Iris pigment epithelial cell (primary cell): ENCODE data around the gene RGSL1.

ENCODE experiments used
- DNase-seq: peaks from one replicate; pipeline ENCODE4 v3.0.0-alpha.2; 2011; ENCODE audit warnings: low read depth

The RGSL1 gene

DNA sequence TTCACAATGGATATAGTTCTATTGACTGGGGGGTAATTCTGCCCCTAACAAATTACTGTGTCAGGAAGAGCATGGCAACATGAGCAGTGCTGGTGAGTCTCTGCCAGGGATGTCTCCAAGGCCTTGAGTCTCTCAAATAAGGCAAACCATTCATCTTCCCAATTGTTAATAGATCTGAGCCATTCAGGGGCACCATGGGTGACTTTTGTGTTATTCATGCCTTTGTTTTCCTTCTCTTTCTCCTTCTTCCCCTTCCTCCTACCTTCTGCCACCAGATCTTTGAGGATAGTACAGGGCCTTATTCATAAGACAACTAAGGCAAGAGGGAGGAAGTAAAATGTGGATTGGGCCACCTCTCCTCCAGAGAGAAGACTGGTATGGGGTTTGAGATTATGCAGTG is at the start of gene RGSL1:
Gene RGSL1 (plus strand): TSS at position 60 of the 400 bp plus-strand sequence. CDS start 20 bp downstream, at position 80.
- no peak for DNase-seq

DNA sequence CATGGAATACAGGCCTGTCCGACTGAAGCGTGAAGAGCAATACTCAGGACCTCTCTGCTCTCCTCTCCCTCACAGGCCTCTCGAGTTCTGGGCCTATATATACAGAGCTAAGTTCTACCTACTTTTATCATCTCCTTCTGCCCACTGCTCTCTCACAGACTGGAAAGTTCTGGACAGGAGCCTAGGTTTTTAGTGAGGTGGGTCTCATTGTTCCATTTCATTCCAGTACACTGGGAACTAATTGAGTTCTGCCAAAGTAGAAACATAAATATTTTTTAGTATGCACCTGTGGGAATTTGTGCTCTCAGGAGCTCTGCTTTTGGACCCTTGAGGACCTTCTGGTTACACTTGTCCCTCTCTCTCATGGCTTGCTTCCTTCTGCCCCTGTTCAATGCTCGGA is 49.4 kb upstream of the RGSL1 start, which contains the start of gene TEDDM1:
Gene TEDDM1 (minus strand): TSS at position 101 of the 400 bp plus-strand sequence. CDS start 182 bp downstream, outside the sequence.
- DNase-seq: no peak

DNA sequence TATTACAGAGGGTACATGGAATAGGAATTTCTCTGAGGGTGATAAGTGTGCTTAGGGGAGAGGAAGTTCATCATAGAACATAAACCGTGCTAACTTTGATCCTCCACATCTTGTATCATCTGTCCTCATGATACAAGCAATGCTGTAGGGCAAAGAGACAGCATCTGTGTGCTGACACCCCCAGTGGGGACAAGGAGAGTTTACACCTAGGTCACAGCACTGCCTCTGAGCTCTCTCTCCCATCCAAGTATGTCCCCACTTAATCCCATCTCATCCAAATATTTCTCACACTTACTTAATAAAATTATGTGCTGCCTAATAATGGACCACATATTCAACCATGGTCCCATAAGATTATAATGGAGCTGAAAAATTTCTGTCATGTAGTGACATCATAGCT is 45.2 kb upstream of the RGSL1 start:
- no peak for DNase-seq

DNA sequence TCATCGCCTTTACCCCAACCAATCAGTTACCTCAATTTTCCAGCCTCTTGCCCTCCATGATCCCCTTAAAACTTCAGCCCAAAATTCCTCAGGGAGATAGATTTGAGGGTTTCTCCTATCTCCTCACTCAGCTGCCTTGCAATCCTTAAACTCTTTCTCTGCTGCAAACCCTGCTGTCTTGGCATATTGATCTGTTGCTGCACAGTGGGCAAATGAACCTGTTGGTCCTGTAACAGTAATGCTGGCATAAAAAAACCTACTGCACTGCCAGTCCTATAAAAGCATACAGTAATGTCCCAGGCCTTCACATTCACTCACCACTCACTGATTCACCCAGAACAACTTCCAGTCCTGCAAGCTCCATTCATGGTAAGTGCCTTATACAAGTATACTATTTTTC is 44.4 kb upstream of the RGSL1 start:
- DNase-seq: no peak

DNA sequence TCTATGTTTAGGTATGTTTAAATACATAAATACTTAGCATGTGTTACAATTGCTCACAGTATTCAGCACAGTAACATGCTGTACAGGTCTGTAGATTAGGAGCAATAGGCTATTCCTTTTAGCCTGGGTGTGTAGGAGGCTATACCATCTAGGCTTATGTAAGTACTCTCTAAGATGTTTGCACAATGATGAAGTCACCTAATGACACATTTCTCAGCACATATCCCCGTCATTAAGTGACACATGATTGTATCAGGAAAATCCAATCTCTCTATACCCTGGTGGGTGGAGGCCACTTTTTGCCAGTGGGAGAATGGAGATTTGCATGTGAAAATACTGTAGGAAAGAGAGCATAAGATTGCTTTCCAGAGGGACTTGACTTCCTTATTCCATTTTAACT is 43.9 kb upstream of the RGSL1 start:
- no peak for DNase-seq

DNA sequence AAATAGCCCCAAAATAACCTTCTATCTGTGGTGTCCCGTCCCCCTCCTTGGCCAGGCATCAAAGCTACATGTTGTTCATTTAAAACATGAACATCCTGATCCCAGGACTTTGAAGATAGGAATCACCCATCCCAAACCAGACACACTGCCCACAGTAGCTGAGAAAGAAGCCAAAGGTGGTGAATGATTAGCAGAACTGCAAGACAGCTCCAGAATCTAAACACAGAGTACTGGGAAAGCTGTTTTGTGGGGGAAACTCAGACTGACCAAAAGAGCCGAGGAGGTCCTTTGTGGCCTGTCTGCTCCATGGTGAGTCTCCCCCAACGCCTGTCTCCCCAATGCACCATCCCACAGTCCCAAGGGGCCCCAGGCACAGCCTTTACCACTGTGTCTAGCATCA is 42.2 kb upstream of the RGSL1 start:
- no peak for DNase-seq

DNA sequence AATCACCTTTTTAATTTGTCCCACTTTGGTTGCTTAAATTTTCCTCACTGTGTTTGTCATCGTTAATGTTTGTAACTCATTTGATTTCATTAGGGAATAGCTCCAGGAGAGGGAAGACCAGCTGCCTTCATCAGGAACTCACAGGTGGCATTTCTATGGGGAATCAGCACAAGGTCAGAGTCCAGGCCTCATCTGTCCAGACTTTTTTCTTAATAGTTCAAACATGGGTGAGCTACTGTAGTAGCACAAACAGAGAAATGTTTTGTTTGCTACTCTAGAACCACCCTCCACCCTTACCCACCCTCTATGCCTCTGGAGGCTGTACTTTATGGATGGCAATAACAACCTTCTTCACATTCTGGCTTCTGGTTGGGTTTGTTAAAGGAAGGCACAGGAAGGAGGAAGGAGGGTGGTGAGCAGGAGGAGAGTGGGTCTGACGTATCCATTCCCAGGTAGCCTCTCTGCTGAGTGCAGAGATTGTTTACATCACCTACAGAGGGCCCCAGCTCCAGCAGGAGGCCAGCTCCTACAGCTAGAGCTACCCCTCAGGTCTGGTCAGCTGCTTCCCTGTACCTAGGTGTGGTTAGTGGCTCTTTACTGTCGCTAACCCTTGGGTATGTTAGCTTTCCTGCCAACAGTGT is 41.4 kb upstream of the RGSL1 start:
- DNase-seq: no peak

DNA sequence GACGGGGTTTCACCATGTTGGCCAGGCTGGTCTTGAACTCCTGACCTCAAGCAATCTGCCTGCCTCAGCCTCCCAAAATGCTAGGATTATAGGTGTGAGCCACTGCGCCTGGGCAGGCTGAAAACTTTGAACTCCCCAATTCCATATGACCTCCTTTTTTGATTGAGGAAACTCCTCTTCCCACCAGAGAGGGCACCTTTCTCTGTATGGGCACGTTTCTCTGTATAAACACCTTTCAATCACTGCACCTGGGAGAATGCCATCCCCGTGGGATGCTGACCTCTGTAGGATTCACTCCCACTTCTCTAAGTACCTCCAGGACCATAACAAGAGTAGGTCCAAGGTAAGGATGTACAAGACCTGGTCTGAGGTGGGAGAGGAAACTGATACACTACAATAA is 39.8 kb upstream of the RGSL1 start:
- DNase-seq: no peak

DNA sequence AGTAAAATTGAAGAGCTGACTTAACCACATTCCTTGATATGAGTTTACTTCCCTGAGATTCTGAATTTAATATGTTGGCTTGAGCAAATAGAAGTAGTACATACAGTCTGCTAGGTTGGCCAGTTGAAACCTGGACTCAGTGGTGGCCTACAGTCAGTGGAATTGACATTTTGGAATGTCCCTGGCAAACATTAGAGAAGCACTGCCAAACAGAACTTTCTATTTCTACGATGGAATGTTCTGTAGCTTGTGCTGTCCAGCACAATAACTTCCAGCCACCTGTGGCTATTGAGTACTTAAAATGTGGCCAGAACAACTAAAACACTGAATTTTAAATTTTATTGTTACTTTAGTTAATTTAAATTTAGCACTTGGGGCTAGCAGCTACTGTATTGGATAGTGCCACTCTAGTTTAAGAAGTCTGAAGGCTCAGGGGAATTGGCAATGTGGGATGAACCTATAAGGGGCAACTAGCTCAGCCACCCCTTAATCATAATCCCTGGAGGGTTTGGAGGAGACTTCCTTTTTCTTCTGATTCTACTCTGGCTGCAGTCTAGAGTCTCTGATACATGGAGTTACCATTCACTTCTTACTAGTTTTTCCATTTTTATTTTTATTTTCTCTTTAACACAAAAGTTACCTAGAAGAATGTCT is 39.2 kb upstream of the RGSL1 start:
- no peak for DNase-seq

DNA sequence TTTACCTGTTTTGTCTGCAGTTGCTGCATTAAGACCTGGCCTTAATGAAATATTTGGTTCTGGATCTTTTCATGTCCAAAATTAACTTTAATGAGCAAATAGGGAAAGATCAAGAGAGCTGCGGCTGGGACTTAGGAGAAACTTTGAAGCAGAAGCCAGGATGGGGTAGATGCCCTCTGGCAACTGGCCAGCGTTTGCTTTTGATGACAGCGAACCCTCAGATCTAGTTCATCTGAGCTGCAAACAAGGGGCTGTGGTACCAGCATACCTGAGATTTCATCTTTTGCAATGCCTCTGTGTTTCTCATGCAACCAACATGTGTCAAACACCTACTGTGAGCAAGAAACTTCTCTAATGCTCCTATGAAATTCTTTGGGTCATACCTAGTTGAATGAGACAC is 36.5 kb upstream of the RGSL1 start:
- no peak for DNase-seq

DNA sequence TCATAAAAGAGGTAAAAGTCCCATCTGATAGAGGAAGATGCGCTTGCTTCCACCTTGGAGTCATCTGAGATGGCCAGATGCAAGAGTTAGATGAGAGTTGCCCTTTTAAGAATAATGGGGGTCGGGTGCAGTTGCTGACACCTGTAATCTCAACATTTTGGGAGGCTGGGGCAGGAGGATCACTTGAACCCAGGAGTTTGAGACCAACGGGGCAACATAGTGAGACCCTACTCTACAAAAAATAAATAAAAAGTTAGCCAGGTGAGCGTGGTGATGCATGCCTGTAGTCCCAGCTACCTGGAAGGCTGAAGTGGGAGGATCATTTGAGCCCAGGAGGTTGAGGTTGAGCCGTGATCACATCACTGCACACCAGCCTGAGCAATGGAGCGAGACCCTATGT is 36.0 kb upstream of the RGSL1 start:
- DNase-seq: no peak

DNA sequence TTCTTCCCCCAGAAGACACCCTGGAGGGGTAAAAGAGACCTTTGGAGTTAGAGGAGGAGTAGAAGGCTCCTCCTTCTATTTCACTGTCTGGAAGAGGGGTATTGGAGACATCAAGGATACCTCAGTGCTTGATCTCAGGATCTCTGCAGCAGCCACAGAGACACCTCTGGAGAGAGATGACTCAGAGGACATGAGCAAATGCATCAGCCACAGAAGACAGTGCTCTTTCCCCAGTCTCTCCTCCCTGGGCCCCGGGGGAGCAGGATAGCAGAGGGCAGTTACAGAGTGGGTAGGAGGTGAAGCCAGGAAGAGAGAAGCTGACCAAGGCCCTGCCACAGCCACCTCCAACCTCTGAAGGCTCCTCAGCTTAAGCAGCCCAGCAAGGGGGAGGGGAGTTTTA is 34.2 kb upstream of the RGSL1 start:
- DNase-seq: no peak

DNA sequence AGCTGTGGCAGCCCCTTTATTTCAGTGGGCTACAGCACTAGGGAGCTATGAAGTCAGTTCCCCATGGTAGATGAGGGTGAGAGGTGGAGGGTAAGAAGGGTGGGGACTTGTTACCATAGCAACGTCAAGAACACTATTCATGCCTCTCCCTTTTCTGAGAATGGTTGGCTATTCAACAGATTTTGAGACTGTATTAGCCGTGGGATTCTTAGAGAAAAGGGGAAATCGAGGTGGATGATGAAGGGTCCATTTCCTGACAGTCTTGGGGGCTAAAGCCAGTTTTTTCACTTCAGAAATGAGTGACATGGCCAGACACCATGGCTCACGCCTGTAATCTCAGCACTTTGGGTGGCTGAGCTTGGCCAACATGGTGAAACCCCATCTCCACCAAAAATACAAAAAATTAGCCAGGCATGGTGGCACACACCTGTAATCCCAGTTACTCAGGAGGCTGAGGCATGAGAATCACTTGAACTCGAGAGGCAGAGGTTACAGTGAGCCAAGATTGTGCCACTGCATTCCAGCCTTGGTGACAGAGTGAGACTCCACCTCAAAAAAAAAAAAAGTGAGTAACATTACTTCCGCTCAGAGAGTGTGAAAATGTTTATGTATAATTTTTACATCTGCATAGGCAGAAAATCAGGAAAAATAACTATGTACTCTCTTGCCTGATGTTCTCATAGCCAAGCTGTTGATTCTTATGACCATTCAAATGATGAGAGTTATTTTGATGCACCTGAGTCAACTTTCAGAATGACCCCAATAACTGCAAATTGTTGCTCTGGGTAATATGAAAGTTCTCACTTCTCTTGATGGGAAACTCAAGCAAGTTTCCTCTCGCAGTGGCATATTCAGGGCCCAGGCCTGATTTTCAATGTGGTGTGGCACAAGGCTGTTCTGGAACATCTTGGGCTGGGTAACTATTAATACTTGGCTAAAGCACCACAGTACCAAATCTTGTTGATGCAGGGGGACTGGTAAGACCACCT is 23.2 kb upstream of the RGSL1 start:
- no peak for DNase-seq

DNA sequence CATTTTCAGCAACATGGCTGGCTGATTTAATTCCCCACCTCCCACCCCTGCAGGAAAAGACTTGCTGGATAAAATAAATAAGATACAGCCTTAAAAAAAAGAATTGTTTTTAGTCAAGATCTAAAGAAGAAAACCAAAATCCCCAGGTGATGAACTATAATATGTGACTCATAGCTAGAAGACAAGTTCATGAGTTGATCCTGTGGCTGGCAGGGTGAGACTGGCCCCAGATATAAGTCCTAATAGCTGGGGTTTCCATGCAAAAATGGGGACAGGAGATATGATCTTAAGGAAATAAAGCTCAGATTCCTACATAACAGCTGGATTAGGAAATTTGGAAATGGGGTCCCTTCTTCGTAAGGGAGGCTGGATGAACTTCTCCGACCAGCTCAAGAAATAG is 21.9 kb upstream of the RGSL1 start:
- no peak for DNase-seq

DNA sequence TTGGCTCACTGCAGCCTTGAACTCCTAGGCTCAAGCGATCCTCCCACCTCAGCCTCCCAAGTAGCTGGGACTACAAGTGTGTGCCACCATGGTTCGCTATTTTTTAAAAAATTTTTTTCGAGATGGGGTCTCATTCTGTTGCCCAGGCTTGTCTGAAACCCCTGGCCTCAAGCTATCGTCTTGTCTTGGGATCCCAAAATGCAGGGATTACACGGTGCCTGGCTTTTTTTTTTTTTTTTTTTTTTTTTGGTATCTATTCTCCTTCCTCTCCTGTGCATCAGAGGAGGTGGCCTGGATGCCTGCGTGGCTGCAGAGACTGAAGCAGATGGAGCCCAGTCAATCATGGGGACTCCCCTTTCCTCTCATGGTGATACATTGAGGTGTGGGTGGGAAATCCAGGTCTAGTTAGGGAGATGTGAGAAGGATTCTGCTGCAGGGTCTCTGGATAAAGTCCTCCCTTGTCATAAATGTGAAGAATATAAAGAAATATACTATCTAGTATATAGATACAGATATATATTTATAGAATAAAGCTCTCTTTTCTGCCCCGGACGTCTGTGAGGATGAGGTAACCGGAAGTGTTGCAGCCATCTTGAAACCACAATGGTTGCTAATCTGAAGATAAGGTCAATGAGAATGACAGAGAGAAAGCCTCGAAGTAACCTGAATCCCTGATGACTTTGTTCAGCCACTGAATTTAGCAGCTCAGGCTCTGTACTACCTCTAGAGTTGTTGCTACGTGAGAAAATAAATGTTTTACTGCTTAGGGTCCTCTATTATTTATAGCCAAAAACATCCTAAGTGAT is 19.5 kb upstream of the RGSL1 start:
- DNase-seq: peak; percentile 36

DNA sequence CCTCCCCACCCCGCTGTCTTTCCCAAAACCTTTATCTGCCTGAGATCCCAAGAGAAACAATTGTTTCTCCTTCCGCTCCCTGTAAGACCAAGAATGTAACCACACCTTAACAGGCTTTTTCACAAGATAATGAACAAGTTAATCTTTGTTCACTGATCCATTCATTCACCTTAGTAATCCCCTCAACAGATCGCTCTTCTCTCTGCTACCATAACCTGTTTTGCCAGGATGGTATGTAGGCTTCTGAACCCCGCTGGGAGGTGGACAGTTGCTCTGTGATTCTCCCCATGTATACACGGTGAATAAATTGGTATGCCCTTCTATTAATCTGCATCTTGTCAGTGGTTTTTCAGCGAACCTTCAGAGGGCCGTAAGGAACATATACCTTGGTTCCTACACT is 18.7 kb upstream of the RGSL1 start:
- DNase-seq: no peak

DNA sequence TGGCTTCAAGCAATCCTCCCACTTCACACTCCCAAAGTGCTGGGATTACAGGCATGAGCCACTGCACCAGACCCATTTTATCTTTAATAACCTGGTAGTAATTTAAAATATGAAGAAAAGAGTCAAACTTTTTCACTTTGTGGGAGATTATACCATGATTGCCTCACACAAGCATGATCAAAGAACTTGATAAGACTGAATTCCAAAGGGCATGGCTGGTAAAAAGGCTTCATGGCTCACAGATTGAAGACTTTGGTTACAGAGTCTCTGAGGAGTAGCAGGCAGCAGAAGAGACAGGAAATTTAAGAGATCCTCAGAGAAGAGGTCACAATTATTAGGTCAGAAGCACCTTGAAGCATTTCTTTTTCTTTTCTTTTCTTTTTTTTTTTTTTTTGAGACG is 16.4 kb upstream of the RGSL1 start:
- no peak for DNase-seq

DNA sequence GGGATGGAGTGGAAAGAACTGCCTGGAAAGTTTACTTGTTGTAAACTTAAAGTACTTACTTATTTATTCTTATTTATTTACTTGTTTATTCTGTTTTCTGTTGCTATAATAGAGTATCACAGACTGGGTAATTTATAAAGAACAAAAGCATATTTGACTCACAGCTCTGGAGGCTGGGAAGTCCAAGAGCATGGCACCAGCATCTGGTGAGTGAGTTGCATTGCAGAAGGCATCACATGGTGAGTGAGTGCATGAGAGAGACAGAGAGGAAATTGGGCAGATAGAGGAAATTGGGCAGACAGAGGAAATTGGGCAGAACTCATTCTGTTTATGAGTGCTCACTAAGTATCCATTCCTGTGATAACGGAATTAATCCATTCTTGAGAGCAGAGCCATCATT is 11.6 kb upstream of the RGSL1 start:
- DNase-seq: no peak

DNA sequence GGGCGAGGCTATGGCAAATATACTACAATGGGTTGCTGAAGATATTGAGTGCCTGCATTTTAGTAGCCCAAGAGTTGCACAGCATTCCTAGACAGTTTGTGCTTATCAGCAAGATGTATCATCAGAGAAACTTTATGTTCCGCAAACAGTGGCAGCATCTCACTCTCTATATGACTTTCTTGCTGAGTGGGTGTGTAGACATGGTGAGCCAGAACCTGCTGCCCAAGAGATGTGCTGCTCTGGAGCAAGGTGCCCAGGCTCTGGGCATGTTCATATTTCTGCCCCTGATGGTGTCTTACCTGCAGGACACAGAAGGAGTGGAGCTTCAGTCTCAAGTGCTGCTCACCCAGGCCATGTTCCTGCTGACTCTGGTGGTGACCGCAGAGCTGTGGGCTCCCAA is 8.2 kb upstream of the RGSL1 start:
- DNase-seq: no peak

DNA sequence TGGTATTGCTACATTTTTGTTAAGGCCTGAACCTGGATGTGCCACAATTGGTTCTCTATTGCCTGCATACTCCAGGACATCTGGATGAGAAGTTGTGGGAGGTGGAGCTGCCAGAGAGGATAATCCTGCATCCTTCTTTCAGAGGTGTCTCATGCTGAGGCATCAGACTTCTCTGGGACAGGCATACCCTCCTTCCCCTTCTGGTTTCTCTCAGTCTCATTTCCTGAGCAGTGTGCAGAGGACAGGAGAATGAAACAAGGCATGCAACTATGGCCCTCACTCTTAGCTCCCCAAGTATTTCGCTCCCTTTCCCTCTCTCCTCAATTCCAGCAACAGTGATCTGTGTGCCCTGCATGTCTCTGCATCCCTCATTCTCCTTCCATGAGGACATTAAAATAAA is 7.6 kb upstream of the RGSL1 start:
- DNase-seq: no peak

DNA sequence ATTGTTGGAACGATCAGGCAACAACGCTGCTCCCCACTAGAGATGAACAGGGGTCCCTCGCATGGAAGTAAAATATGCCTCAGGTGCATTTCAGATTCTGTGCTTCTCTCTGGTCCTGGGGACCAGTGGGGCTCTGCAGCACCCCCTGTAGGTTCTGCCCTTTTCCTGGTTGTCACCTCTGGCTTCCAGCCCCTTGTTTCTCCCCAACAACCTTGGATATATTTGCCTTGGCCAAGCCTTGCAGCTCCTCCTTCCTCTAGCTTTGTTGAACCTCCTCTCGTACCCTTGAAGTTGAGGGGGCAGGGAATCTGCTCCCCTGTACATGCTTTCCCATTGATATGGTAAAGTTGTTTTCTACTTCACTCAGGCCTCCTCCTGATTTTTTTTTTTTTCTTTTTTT is 5.4 kb upstream of the RGSL1 start:
- DNase-seq: no peak
